GM19324 (cell line): Measurements from ENCODE around the gene SLC39A11.
"Not testable (repeated sequence)": the region's sequence is repeated elsewhere in the genome, so short reads cannot be mapped to it uniquely, and the experiment has no call there.

Experiments
- ATAC-seq: cut with Tn5 transposase; IDR thresholded peaks from one replicate; pipeline ENCODE4 v1.9.1; 2021; ENCODE audit warnings: mild to moderate bottlenecking, moderate library complexity; ENCODE audit not compliant: unreplicated experiment, low FRiP score

The SLC39A11 gene

DNA sequence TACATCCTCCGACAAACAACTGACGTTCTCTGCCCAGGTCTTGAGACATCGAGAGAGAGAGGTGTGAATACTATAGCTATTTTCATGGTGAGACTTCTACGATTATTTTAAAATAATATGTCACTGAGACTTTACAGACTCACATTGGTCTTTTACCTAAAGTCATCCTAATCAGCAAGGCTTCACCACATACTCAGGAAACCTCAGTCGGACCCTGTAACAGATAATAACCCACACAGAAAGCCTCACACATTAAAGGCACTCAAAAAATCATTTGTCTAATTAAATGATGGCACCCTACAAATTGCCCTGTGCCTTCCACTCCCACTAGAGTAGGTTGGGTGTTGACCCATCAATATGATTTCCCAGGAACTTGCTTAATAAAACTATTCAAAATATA is 19.8 kb upstream of the SLC39A11 start:
- ATAC-seq = no peak

DNA sequence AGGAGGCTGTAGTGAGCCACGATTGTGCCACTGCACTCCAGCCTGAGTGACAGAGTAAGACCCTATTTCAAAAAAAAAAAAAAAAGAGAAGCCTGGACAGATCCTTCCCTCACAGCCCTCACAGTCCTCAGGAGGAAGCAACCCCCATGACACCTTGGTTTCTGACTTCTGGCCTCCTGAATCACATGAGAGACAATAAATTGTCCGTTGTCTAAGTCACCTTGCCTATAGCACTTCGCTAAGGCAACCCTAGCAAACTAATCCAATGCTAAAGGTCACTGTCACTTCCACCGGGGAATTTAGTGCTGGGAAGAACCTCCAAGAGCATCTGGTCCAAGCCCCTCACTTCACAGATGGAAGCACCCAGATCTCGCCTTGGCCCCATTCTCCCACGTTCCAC is 18.9 kb upstream of the SLC39A11 start:
- no peak for ATAC-seq

DNA sequence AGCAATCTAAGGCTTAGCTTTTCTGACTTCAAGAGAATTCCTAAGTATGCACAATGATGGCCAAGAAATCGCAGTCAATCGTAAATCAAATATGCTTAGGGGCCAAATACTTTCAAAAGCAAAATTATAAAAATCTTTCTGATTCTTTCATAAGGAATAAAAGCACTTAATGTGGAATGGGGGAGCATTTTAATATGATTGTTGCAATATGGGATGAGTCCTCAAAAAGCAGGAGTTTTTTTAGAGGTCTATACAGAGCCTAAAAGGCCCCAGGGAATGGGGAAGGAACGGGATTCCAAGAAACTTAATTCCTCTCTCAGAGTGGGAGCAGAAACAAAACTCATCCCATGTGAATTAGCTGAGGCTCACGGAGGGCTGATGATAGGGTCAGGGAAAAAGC is 14.7 kb upstream of the SLC39A11 start:
- ATAC-seq = no peak

DNA sequence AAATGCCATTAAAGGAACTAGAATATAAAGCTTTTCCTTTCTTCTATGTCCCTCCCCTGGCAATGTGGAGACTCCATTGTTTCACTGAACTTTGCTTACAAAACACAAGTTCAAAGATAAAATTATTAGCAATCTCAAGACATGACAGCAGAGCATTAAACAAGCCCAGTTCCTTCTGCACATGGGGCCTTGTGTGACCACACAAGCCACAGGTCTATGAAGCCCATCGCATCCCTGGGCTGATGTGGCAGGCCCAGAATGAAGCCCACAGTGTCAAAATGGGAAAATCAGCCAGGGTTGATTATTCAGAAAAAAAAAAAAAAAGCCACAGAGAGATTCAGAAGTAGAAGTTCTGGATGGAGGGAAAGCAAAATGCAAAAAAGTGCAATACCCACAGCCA is 12.9 kb upstream of the SLC39A11 start:
- no peak for ATAC-seq

DNA sequence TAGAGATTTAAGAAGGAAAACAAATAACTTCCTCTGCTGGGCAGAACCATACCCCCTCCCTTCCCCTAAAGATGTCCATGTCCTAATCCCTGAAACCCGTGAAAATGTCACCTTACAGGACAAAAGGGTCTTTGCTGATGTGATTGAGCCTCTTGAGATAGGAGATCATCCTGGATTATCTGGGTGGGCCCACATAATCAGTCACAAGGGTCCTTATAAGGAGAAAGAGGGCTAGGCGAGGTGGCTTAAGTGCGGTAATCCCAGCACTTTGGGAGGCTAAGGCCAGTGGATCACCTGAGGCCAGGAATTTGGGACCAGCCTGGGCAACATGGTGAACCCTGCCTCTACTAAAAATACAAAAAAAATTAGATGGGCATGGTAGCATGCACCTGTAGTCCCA is 12.0 kb upstream of the SLC39A11 start:
- no peak for ATAC-seq

DNA sequence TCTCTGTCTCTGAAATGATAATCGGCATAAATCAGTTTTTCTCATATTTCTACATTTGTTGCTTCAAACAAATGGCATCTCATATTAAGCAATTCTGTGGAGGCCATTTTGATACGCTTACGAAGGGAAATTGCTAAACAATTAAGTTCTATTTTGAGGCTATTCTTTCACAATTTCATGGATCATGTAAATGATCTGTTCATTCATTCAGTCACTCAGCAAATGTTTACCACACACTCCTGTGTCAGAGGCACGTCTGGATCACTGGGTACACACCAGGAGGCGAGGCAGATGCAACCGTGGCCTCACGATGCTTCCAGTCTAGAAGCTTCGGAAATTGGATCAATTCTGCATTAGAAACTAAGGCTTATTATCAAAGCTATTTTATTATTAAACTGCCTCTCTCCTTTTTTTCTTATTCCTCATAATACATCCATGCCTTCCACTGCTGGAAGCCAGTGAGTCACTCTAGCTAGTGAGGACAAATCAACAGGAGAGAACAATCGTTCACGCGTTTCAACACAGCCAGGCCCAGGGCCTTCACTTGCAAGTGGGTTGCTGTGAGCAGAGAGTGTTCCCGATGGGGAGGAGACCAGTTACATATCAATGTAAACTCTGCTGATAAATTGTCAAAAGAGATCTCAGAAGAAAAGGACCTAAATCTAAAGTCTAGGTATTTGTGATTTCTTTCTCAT is 11.3 kb upstream of the SLC39A11 start:
- no peak for ATAC-seq

DNA sequence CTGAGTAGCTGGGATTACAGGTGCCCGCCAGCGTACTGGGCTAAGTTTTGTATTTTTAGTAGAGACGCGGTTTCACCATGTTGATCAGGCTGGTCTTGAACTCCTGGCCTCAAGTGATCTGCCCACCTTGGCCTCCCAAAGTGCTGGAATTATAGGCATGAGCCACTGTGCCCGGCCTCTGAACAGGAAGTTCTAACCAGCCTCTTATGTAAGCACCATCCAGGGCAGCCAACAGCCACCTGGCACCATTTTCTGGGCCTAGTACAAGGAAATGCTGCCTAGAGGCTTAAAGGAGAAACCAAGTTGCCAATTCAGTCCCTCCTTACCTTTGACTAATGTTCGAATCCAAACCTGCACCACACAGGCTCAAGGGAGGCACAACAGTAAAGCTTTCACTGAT is 8.5 kb upstream of the SLC39A11 start:
- no peak for ATAC-seq

DNA sequence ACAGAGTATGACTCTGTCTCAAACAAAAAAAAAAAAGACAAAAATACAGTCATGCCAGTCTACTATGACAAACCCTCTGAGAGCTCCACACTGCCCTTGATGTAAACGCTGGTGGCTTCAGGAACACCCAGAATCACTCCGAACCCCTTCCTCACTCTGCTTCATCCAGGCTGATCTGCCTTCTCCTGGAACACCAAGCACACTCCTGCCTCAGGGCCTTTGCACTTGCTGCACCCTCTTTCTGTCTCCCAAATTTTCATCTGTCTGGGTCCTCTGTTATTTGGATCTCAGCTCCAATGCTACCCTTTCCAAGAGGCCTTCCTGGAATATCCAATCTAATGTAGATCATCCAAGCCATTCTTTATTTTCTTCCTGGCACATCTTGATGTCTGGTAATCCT is 7.9 kb upstream of the SLC39A11 start:
- ATAC-seq = no peak

DNA sequence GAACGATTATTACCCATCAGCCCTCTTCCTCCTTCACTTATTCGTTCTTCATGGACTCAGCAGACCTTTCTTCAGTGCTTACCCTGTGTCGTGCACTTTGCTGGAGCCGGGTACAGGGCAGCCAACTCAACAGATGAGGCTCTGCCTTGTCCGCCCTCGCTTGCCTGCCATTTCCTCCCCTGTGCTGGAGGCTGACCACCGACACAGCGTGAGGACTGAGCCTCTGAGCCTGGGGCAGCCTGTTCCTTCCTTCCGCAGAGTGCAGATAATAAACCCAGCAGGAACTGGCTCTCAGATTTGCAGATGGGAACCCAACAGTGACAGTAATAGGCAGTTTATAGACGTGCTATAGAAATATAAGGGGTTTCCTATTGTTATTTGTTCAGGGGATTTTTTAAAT is 7.0 kb upstream of the SLC39A11 start:
- no peak for ATAC-seq

DNA sequence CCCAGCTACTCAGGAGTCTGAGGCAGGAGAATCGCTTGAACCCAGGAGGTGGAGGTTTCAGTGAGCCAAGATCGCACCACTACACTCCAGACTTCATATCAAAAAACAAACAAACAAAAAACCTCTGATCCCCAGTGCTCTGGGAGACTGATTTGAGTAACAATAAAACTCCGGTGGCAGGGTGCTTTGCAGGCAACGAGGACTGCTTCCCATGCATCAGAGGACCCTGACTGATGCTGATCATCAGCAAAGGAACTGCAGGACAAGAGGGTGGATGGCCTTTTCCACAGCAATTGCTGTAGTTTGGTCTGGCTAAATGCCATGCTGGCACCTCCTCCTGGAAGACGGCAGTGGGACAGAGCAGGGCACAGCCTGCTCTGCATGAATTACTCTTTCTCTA is 6.4 kb upstream of the SLC39A11 start:
- no peak for ATAC-seq

DNA sequence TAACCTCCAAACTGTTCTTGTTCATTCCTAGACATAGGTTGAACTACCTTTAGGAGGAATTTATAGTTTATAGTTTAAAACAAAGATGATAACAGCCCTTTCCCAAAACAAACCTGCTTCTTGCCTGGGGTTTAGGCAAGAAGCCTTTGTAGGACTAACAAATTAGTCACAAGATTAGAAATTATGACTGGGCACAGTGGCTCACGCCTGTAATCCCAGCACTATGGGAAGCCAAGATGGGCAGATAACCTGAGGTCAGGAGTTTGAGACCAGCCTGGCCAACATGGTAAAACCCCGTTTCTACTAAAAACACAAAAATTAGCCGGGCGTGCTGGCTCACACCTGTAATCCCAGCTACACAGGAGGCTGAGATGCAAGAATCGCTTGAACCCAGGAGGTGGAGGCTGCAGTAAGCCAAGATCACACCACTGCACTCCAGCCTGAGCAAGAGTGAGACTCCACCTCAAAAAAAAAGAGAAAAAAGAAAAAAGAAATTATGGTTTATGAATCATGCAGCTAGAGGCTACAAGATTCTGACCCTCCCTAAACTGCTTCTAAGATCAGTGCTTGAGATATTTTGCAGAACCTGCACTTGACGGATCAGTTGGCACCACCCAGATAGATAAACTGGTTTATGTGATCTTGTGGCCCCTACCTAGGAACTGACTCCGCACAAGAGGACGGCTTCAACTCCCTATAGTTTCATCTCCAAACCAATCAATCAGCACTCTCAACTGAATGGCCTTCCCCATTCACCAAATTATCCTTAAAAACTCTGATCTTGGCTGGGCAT is 5.7 kb upstream of the SLC39A11 start:
- ATAC-seq = not testable (repeated sequence)

DNA sequence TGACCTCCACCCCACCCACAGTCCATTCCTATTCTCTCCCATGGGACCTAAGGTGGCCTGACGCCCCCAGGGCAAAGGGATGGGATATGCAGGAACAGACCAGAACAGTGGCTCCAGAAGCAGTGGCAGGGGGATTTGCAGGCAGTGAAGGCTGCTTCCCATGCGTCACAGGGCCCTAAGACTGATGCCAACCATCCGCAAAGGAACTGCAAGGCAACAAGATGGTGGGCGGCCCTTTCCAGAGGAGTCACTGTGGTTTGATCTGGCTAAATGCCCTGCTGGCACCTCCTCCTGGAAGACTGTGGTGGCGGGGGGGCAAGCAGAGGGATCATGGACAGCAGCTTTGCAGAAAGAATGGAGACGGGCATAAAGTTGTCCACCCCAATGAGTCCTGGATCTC is 4.4 kb upstream of the SLC39A11 start:
- no peak for ATAC-seq

DNA sequence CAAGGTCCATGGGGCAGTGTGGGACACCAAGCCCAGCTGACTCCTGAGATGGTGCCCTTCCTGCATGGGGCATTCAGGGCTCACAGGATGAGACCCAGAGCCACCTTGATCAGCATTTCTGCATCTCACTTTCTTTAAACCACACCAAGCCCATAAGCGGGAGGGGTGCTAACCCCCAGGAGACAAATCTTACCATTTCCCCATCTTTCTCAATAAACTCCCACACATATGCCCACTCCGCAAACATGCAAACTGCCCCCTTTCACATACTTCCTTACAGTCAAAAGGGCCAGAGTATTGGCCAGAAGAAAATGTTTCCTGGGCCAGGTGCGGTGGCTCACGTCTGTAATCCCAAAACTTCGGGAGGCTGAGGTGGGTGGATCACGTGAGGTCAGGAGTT is 3.7 kb upstream of the SLC39A11 start:
- ATAC-seq = no peak

DNA sequence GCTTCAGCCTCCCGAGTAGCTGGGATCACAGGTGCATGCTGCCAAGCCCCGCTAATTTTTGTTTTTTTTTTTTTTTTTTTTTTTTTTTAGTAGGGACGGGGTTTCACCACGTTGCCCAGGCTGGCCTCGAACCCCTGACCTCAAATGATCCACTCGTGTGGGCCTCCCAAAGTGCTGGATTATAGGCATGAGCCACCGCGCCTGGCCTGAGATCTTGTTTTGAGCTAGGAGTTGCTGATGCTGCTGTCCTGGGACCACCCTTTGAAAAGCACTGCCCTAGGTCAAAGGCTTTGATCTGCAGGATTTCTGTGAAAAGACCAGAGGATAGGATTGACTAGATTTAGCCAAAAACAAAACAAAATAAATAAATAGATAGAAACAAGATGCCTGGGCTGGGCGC is 798 bp upstream of the SLC39A11 start:
- no peak for ATAC-seq

DNA sequence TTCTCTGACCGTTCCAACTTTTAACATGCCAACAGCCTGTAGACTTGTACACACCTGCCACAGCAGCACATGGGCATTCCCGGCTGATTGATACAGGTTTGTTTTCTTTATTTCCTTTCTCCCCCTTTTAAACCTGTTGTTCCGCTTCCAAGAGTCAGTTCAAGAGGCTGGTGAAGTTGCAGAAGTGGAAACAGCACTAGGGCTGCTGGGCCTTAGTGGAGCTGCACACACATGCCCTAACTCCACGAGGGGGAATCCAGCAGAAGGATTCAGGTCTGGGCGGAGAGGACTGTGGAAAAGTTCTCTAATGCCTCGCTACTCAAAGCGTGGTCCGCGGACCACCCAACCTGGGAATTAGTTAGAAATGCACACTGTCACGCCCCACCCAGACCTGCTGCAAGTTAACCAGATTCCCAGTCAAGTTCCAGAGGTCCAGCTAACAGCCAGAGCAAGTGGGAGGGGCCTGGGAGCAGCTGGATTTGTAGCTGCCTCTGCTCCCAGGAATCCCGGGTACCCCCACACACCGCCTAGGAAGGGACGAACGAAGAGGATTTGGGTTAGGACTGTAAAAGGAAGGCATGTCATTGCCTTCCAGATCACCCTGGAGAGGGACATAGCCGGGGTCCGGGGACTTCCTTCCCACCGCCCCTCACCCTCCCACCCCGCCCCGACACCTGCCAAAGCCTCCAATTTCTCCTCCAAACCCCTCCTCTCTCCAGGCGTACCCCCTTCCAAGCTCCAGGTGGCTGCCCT is 542 bp downstream of the SLC39A11 start:
- ATAC-seq = no peak

DNA sequence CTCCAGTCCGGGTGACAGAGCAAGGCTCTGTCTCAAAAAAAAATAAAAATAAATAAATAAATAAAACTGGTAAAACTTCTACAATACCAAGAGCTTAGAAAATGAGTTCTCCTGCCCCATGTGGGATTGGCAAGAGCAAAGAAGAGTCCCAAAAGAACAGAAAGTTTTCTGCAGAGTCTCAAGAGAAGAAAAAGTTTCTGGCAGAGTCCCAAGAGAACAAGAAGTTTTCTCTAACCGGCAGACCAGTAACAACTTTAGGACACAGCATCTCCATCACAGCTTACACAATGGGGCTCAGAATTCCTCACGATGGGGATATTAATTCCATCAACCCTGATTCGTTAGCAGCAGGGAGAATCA is 1.1 kb downstream of the SLC39A11 start:
- ATAC-seq = no peak

DNA sequence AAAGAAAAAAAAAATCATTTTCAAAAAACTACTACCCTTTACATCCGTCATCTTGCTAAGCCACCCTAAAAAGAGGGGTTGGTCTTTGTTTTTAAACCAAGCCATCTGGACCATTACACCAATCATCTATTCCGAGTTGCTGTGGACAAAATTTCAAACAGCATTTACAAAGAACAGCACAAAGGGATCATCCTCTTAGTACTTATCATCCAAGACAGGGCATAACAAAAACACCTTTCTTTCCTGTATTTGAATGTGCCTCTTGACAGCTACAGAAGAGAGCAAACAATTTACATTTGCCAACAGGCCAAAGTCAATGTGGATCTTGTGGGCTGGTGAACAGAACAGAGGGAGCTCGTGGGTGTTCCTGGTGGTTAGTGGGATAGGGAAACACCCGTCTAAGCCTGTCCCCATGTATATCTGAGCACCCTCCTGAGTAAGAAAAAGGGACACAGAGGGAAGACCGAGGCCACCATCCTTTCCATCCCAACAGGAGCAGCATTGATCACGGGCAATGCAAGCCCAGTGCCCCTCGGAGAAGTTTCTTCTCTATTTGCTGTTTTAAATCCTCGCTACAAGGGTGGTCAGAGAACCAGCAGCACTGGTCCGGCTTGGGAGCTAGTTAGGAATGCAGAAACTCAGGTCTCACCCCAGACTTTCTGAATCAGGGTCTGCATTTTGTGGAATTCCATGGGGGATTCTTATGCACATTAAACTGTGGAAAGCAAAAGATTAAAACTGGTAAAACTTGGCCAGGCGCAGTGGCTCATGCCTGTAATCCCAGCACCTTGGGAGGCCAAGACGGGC is 1.9 kb downstream of the SLC39A11 start:
- no peak for ATAC-seq

DNA sequence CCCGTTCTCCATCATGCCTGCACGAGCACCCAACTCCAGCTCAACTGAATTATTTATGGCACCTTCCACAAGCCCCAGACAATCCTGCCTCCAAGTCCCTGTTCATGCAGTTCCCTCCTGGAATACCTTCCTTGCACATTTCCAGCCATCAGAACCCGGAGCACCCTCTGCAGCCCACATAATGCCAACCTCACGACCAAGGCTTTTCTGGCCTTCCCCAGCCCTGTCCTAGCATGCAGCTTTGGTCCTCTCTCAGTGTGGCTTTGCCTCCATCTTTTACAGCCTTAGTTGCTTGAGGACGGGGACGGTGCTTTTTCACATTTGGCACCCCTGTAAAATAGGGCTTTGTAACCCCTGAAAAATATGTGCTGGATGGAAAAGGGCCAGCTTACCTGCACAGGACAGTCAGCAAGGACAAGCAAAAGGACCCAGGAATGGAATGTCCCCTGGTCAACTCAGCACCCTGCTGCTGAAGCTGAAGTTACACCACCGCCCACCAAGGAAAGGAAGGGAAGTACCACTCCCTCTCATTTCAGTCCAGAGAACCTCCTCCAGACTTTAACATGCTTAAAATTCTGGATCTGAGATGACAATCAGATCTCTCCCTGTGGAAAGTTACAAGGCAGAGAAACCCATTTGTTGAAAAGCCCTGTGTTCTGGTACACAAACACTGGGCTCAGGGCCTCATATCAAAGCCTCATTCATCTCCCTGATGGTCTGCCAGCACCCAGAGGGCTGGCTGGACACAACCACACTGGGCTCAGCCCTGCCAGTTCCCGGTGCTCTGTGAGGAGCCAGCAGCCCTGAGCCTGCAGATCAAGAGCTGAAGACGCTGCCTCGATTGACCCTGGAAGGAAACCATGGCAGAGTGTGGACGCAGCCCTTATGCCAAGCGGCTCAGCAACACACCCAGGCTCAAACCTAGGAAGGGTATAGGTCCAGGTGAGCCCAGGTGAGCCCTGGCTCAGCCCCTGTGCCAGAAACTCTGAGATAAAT is 2.9 kb downstream of the SLC39A11 start:
- no peak for ATAC-seq

DNA sequence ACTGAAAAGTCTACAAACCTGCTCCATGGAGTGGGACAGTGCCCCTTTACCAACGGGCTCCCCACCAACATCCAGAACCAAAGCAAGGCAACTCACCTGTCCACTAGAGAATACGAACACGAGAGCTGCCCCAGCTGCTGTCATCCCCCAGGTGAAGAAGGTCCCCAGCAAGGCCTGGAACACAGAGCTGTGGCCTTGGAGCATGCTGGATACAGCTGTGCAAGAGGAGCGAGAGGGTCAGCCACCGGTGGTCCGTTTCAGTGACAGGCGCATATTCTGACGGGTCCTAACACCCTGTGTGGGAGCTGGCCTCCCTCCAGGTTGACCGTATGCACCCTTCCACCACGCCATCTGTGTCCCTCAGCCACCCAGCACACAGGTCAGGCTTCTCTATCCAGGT is 3.9 kb downstream of the SLC39A11 start:
- ATAC-seq = no peak

DNA sequence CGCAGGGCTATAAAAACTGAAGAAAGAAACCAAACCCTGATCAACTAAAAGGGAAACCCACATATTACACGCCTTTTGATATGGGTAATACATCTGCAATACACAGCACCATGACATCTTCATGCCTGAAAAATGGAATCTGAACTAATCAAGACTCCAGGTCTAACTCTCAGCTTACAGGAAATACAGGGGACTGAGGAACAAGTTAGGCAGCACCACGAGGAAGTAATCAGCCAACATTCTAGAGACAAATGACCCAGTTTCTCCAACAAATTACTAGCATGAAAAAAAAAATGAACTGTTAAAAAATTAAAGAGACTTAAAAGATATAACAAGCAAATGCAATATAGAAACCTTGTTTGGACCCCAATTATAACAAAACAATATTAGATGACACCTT is 9.1 kb downstream of the SLC39A11 start:
- no peak for ATAC-seq
